Endothelial cell of umbilical vein (primary cell): ENCODE results near the gene TTC3. TPM values are rescaled to one million over a fixed set of nuclear protein-coding genes. Genes with fewer than 3 reads are reported as not detected.

Experiments
- BruUV-seq: library from RNA; stranded (reverse); fragments of 400-500 nt; replicated peaks from 2 replicates; lab custom pipeline; 2021; lab: Mats Ljungman, UMichigan
- CTCF ChIA-PET: fragments of 300-600, 350-600 bp; sonication (Branson Sonifier 250); formaldehyde crosslinking; loops from one replicate; lab custom pipeline; 2021; ENCODE audit warnings: antibody characterized with exemption, inconsistent platforms; lab: Charles Lee
- POLR2A ChIA-PET: fragments of 300-600, 350-600 bp; sonication (Branson Sonifier 250); formaldehyde crosslinking; loops from one replicate; lab custom pipeline; 2021; ENCODE audit warnings: antibody characterized with exemption, inconsistent platforms; lab: Charles Lee
- DNase-seq: peaks from one replicate; pipeline ENCODE4 v3.0.0-alpha.2; 2011; ENCODE audit warnings: low read depth, low spot score
- FAIRE-seq: peaks from 2 replicates; lab custom pipeline; 2011; peaks lifted over from hg19 to GRCh38; lab: Jason Lieb, UNC
- H2AFZ ChIP-seq: 2 replicates; pipeline ENCODE4 v1.6.0; 2012; ENCODE audit warnings: low read depth, low read length, control low read depth, inconsistent platforms
- H3K27ac ChIP-seq: 2 replicates; pipeline ENCODE4 v1.5.1; 2011; ENCODE audit warnings: low read depth, mild to moderate bottlenecking, control low read depth, low read length, moderate library complexity; ENCODE audit not compliant: insufficient read depth
- H3K27me3 ChIP-seq, 2 experiments: 2 replicates each; pipeline versions ENCODE4 v1.6.0 to v1.6.1; 2011; ENCODE audit warnings: low read length in 2 of 2, mixed read lengths in 1 of 2; ENCODE audit not compliant: control insufficient read depth in 2 of 2, insufficient read depth in 2 of 2
- H3K36me3 ChIP-seq, 2 experiments: 2 replicates in 1 of 2; 3 replicates in 1 of 2; pipeline ENCODE4 v1.5.1; 2011; ENCODE audit warnings: low read length in 2 of 2, mild to moderate bottlenecking in 1 of 2, moderate library complexity in 1 of 2; ENCODE audit not compliant: control insufficient read depth in 2 of 2, insufficient read depth in 2 of 2; ENCODE audit errors: extremely low read depth in 1 of 2
- H3K4me1 ChIP-seq: 3 replicates; pipeline ENCODE4 v1.5.1; 2011; ENCODE audit warnings: mild to moderate bottlenecking, low read length; ENCODE audit not compliant: control insufficient read depth, insufficient read depth; ENCODE audit errors: extremely low read depth
- H3K4me2 ChIP-seq: 2 replicates; pipeline ENCODE4 v1.6.1; 2011; ENCODE audit warnings: low read length, control low read depth, mixed read lengths; ENCODE audit not compliant: insufficient read depth
- H3K4me3 ChIP-seq, 3 experiments: fragments of 200-600 bp in 1 of 3; sonication (generic), shearing (Covaris generic) in 1 of 3; replicated peaks in 1 of 3; 2 replicates each; pipeline ENCODE4 v1.5.1; 2011 to 2016; ENCODE audit warnings: control low read depth in 3 of 3, low read length in 3 of 3, mild to moderate bottlenecking in 2 of 3, inconsistent platforms in 1 of 3, low read depth in 1 of 3, moderate library complexity in 1 of 3; ENCODE audit not compliant: insufficient read depth in 1 of 3
- H3K79me2 ChIP-seq: 2 replicates; pipeline ENCODE4 v1.6.0; 2012; ENCODE audit warnings: low read length, inconsistent platforms; ENCODE audit not compliant: control insufficient read depth, insufficient read depth
- H3K9ac ChIP-seq: replicated peaks from 2 replicates; pipeline ENCODE3; 2011; ENCODE audit warnings: low read length, control low read depth; ENCODE audit not compliant: insufficient read depth; ENCODE audit errors: extremely low read depth
- H3K9me1 ChIP-seq: replicated peaks from 3 replicates; pipeline ENCODE4 v1.6.0; 2011; ENCODE audit warnings: mild to moderate bottlenecking, low read length; ENCODE audit not compliant: control insufficient read depth, insufficient read depth; ENCODE audit errors: extremely low read depth
- H3K9me3 ChIP-seq: replicated peaks from 2 replicates; pipeline ENCODE4 v1.5.1; 2012; ENCODE audit warnings: low read length, inconsistent platforms; ENCODE audit not compliant: control insufficient read depth, insufficient read depth
- H4K20me1 ChIP-seq: replicated peaks from 2 replicates; pipeline ENCODE3; 2011; ENCODE audit warnings: mild to moderate bottlenecking, low read length; ENCODE audit not compliant: control insufficient read depth, insufficient read depth; ENCODE audit errors: extremely low read depth
- CTCF ChIP-seq, 2 donors: IDR thresholded peaks; 1 replicate in 1 of 2; 2 replicates in 1 of 2; pipeline ENCODE4 v1.5.1; 2011; ENCODE audit warnings: low read length in 2 of 2, mild to moderate bottlenecking in 2 of 2, moderate library complexity in 2 of 2, control low read depth in 1 of 2, inconsistent platforms in 1 of 2, low read depth in 1 of 2; ENCODE audit not compliant: insufficient read depth in 1 of 2; ENCODE audit errors: extremely low read depth in 1 of 2
- EZH2 ChIP-seq: IDR thresholded peaks from 2 replicates; pipeline ENCODE4 v1.6.1; 2012; ENCODE audit warnings: borderline replicate concordance, low read depth, mild to moderate bottlenecking, moderate library complexity, low read length, inconsistent platforms; ENCODE audit not compliant: severe bottlenecking
- FOS ChIP-seq: IDR thresholded peaks from 2 replicates; pipeline ENCODE4 v1.6.1; 2011; ENCODE audit warnings: mild to moderate bottlenecking, low read length, moderate library complexity, borderline replicate concordance; ENCODE audit not compliant: insufficient read depth
- GATA2 ChIP-seq: IDR thresholded peaks from 2 replicates; pipeline ENCODE4 v1.7.0; 2011; ENCODE audit warnings: low read depth, mild to moderate bottlenecking, moderate library complexity, mixed read lengths, low read length; ENCODE audit not compliant: insufficient read length, insufficient read depth
- JUN ChIP-seq: IDR thresholded peaks from 2 replicates; pipeline ENCODE4 v1.6.1; 2011; ENCODE audit warnings: borderline replicate concordance, low read depth; ENCODE audit not compliant: insufficient read length, insufficient read depth
- MAX ChIP-seq: IDR thresholded peaks from 2 replicates; pipeline ENCODE4 v1.6.1; 2011; ENCODE audit not compliant: insufficient read depth, insufficient read length
- MYC ChIP-seq: IDR thresholded peaks from one replicate; pipeline ENCODE4 v1.6.1; 2011; ENCODE audit warnings: mild to moderate bottlenecking, low read depth, low read length
- POLR2A ChIP-seq: IDR thresholded peaks from 2 replicates; pipeline ENCODE4 v1.6.1; 2012; ENCODE audit warnings: low read depth, mild to moderate bottlenecking, control low read depth, low read length
- POLR2AphosphoS5 ChIP-seq: IDR thresholded peaks from 2 replicates; pipeline ENCODE4 v1.6.1; 2012; ENCODE audit warnings: low read depth, mild to moderate bottlenecking, control low read depth, low read length, moderate library complexity; ENCODE audit not compliant: insufficient read depth
- dilution Hi-C: fragments of 300-500 bp; cut with MboI; formaldehyde crosslinking; loops from one replicate; pipeline ENCODE4 v1.15.0; 2019; ENCODE audit warnings: low sequenced_read_pairs; ENCODE audit not compliant: extremely low pct_ligation_motif_present
- intact Hi-C: fragments of 100-400 bp; cut with micrococcal nuclease; formaldehyde crosslinking; loops from one replicate; pipeline ENCODE4 v1.10.0; 2022
- polyA plus RNA-seq, 4 experiments: library from polyadenylated mRNA; depleted of rRNA in 3 of 4; stranded (reverse) in 3 of 4; unstranded in 1 of 4; fragments of >200 nt; gene quantifications; 2 replicates each; pipeline versions ENCODE4 v1.2.1 to v1.2.3, GENCODE V29; 2011 to 2012; ENCODE audit warnings: missing spikeins in 1 of 4
- total RNA-seq: library from RNA; stranded (reverse); gene quantifications from 2 replicates; pipeline ENCODE4 v1.2.3, GENCODE V29; 2021

Gene TTC3
- total and polyA plus RNA-seq, 2 donors (not counting 3 experiments of a cell fraction or from before 2014, with no cell fraction given) = 26.2 to 113 TPM

- no TSS peak for BruUV-seq
- Histone ChIP-seq H3K9ac (no peak overlapping the region), H3K36me3 (no peaks in the 10 kb centered on the region), H3K9me3 (no peaks in the 10 kb centered on the region), H3K27me3 (no peaks in the 10 kb centered on the region), H4K20me1 (no peaks in the 10 kb centered on the region), H3K9me1 (no peaks in the 10 kb centered on the region), H3K27ac (no peak overlapping the region), H3K4me2 (no peak overlapping the region), H3K4me1 (peaks cover under 1% of the 10 kb centered on the region), H3K79me2 (no peaks in the 10 kb centered on the region), H3K4me3 (no peak overlapping the region), H2AFZ (no peak overlapping the region)
- no peak for TF ChIP-seq MYC
- TF ChIP-seq GATA2 = no peak
- no peak for TF ChIP-seq JUN
- TF ChIP-seq FOS = no peak
- TF ChIP-seq CTCF (IDR thresholded peaks at IDR 0.05; ENCODE audit: extremely low read depth in 1 of 2, insufficient read depth in 1 of 2, low read depth in 1 of 2, low read length in 2 of 2) = no peak
- no peak for TF ChIP-seq EZH2
- no peak for TF ChIP-seq MAX
- no peak for TF ChIP-seq POLR2A
- TF ChIP-seq POLR2AphosphoS5 = no peak
- FAIRE-seq (no peak), DNase-seq (no peak)
- dilution Hi-C loops (no loop called here), intact Hi-C loops (no loop called here)
- CTCF ChIA-PET = interaction anchor here (1.0 kb wide), 1 partner anchor 89 kb away, joined by 4 read pairs; no protein-coding TSS in a partner anchor
- POLR2A ChIA-PET = no interaction called here
Measured at GRCh38 chr21:37065561-37066177, 7.4 kb upstream of the TTC3 start.
